ENCODE data around the gene BTBD9. TPM values are rescaled to one million over a fixed set of nuclear protein-coding genes. Genes with fewer than 3 reads are reported as not detected.

Gene BTBD9
- polyA plus RNA-seq, 2 of the 4 experiments (the other 2 are of a cell fraction): 2.3 to 4.6 TPM

DNA sequence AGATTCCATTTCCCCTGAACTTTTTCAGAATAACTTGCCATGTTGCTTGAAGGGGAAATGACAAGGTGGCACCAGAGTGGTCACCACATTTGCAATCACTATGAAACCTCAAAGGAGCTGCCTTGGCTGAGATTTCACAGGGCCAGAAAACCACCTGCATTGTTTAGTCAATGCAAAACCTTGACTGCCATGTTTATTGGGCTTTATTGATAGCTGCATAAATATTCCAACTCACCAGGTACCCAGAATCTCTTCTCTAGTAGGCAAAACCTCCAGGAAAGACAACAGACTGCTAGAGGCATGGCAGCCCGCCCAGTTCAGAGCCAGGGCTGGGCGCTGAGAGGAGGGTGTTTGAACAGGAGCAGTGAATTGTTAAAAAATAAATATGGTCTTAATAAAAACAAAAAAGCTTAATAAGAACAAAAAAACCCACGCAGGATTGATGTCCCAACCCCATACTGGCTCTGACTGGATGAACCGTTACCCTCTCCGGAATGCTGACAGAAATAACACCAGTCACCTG lies 444.6 kb downstream of the BTBD9 start:
- Histone ChIP-seq H3K9me3 (no peaks in the 10 kb centered on the region), H3K4me1 (no peaks in the 10 kb centered on the region), H3K4me2 (no peak overlapping the region), H3K27ac (no peak overlapping the region), H3K4me3 (no peak overlapping the region)
- POLR2A ChIA-PET: no interaction called here
- no peak for ATAC-seq
- DNase-seq (ENCODE audit: low read depth in 1 of 2, low spot score in 1 of 2): no peak
- WGBS (ENCODE audit: missing lambda C conversion rate): 75% methylated on average over 5 of the region's 5 CpGs
- FAIRE-seq: no peak
- CTCF ChIA-PET: no interaction called here
- TF ChIP-seq MAZ (IDR thresholded peaks at IDR 0.05; ENCODE audit: borderline replicate concordance, low read depth, low read length) (no peak), RAD21 (conservative IDR thresholded peaks at IDR 0.05 in 1 of 2, IDR thresholded peaks at IDR 0.05 in 1 of 2) (no peak), EHF (CRISPR knock-in tag; IDR thresholded peaks at IDR 0.05) (no peak), CEBPB (IDR thresholded peaks at IDR 0.05) (no peak), TP53 (CRISPR knock-in tag; IDR thresholded peaks at IDR 0.05) (no peak), NFE2L2 (conservative IDR thresholded peaks at IDR 0.05; ENCODE audit: low read length) (no peak), RFX5 (IDR thresholded peaks at IDR 0.05) (no peak), PHF8 (IDR thresholded peaks at IDR 0.05; ENCODE audit: borderline replicate concordance, low read depth) (no peak), SMC3 (IDR thresholded peaks at IDR 0.05) (no peak), CHD2 (IDR thresholded peaks at IDR 0.05; ENCODE audit: low read length, partially characterized antibody) (no peak), HOXB13 (CRISPR knock-in tag; IDR thresholded peaks at IDR 0.05; ENCODE audit: low read depth) (no peak), NR3C1 (IDR thresholded peaks at IDR 0.05) (no peak)
- TF ChIP-seq, protein P1, sequence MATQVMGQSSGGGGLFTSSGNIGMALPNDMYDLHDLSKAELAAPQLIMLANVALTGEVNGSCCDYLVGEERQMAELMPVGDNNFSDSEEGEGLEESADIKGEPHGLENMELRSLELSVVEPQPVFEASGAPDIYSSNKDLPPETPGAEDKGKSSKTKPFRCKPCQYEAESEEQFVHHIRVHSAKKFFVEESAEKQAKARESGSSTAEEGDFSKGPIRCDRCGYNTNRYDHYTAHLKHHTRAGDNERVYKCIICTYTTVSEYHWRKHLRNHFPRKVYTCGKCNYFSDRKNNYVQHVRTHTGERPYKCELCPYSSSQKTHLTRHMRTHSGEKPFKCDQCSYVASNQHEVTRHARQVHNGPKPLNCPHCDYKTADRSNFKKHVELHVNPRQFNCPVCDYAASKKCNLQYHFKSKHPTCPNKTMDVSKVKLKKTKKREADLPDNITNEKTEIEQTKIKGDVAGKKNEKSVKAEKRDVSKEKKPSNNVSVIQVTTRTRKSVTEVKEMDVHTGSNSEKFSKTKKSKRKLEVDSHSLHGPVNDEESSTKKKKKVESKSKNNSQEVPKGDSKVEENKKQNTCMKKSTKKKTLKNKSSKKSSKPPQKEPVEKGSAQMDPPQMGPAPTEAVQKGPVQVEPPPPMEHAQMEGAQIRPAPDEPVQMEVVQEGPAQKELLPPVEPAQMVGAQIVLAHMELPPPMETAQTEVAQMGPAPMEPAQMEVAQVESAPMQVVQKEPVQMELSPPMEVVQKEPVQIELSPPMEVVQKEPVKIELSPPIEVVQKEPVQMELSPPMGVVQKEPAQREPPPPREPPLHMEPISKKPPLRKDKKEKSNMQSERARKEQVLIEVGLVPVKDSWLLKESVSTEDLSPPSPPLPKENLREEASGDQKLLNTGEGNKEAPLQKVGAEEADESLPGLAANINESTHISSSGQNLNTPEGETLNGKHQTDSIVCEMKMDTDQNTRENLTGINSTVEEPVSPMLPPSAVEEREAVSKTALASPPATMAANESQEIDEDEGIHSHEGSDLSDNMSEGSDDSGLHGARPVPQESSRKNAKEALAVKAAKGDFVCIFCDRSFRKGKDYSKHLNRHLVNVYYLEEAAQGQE (IDR thresholded peaks at IDR 0.05): no peak
- TF ChIP-seq, protein P2, sequence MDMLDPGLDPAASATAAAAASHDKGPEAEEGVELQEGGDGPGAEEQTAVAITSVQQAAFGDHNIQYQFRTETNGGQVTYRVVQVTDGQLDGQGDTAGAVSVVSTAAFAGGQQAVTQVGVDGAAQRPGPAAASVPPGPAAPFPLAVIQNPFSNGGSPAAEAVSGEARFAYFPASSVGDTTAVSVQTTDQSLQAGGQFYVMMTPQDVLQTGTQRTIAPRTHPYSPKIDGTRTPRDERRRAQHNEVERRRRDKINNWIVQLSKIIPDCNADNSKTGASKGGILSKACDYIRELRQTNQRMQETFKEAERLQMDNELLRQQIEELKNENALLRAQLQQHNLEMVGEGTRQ (IDR thresholded peaks at IDR 0.05): no peak

DNA sequence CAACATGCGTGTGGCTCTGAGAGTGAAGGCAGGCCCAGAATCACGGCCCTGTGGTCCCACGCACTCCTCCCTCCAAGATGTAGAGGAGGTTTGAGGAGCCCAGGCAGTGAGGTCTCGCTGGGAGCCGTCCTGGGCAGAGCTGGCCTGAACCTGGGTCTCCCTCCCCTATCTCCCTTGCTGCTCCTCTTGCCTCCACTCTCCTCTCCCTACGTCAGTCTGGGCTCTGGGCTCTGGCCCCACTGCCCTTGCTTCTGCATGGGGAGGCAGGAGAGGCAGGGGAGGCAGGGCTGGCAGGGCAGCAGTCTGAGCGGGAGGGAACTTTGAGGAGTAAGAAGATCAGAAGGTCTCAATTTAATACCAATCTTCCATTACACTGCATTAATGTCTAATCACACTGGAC lies 445.1 kb downstream of the BTBD9 start:
- CTCF ChIA-PET: no interaction called here
- FAIRE-seq (no peak), DNase-seq (ENCODE audit: low read depth in 1 of 2, low spot score in 1 of 2) (no peak), ATAC-seq (no peak)
- H3K4me2 ChIP-seq: no peak overlapping the region
- POLR2A ChIA-PET: no interaction called here
- H3K4me1 ChIP-seq: no peaks in the 10 kb centered on the region
- H3K9me3 ChIP-seq: no peaks in the 10 kb centered on the region
- no peak overlapping the region for H3K27ac ChIP-seq
- WGBS (ENCODE audit: missing lambda C conversion rate): 79% methylated on average over 7 of the region's 7 CpGs
- no peak overlapping the region for H3K4me3 ChIP-seq
- TF ChIP-seq, protein P3, sequence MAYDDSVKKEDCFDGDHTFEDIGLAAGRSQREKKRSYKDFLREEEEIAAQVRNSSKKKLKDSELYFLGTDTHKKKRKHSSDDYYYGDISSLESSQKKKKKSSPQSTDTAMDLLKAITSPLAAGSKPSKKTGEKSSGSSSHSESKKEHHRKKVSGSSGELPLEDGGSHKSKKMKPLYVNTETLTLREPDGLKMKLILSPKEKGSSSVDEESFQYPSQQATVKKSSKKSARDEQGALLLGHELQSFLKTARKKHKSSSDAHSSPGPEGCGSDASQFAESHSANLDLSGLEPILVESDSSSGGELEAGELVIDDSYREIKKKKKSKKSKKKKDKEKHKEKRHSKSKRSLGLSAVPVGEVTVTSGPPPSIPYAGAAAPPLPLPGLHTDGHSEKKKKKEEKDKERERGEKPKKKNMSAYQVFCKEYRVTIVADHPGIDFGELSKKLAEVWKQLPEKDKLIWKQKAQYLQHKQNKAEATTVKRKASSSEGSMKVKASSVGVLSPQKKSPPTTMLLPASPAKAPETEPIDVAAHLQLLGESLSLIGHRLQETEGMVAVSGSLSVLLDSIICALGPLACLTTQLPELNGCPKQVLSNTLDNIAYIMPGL (CRISPR knock-in tag; IDR thresholded peaks at IDR 0.05; ENCODE audit: borderline replicate concordance): no peak
- TF ChIP-seq RNF2 (IDR thresholded peaks at IDR 0.05; ENCODE audit: borderline replicate concordance, low read depth) (no peak), ZFP36 (IDR thresholded peaks at IDR 0.05; ENCODE audit: borderline replicate concordance, partially characterized antibody) (no peak), KDM5A (IDR thresholded peaks at IDR 0.05) (no peak), EHMT2 (IDR thresholded peaks at IDR 0.05; ENCODE audit: low read depth) (no peak), CHD2 (IDR thresholded peaks at IDR 0.05; ENCODE audit: low read length, partially characterized antibody) (no peak), ZC3H11A (IDR thresholded peaks at IDR 0.05) (no peak), RFX5 (IDR thresholded peaks at IDR 0.05) (no peak), TFCP2L1 (CRISPR knock-in tag; IDR thresholded peaks at IDR 0.05) (no peak), BHLHE40 (IDR thresholded peaks at IDR 0.05; ENCODE audit: low read depth, low read length) (no peak), ZSCAN20 (CRISPR knock-in tag; IDR thresholded peaks at IDR 0.05) (no peak), POLR2A (IDR thresholded peaks at IDR 0.05; ENCODE audit: low read length) (no peak), HEYL (CRISPR knock-in tag; IDR thresholded peaks at IDR 0.05) (no peak), SMC3 (IDR thresholded peaks at IDR 0.05) (no peak)
- TF ChIP-seq, protein P4, sequence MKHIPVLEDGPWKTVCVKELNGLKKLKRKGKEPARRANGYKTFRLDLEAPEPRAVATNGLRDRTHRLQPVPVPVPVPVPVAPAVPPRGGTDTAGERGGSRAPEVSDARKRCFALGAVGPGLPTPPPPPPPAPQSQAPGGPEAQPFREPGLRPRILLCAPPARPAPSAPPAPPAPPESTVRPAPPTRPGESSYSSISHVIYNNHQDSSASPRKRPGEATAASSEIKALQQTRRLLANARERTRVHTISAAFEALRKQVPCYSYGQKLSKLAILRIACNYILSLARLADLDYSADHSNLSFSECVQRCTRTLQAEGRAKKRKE (CRISPR knock-in tag; IDR thresholded peaks at IDR 0.05; ENCODE audit: low read depth): no peak
- TF ChIP-seq, protein P5, sequence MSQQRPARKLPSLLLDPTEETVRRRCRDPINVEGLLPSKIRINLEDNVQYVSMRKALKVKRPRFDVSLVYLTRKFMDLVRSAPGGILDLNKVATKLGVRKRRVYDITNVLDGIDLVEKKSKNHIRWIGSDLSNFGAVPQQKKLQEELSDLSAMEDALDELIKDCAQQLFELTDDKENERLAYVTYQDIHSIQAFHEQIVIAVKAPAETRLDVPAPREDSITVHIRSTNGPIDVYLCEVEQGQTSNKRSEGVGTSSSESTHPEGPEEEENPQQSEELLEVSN (IDR thresholded peaks at IDR 0.05; ENCODE audit: borderline replicate concordance, low read depth): no peak
- TF ChIP-seq, protein P6, sequence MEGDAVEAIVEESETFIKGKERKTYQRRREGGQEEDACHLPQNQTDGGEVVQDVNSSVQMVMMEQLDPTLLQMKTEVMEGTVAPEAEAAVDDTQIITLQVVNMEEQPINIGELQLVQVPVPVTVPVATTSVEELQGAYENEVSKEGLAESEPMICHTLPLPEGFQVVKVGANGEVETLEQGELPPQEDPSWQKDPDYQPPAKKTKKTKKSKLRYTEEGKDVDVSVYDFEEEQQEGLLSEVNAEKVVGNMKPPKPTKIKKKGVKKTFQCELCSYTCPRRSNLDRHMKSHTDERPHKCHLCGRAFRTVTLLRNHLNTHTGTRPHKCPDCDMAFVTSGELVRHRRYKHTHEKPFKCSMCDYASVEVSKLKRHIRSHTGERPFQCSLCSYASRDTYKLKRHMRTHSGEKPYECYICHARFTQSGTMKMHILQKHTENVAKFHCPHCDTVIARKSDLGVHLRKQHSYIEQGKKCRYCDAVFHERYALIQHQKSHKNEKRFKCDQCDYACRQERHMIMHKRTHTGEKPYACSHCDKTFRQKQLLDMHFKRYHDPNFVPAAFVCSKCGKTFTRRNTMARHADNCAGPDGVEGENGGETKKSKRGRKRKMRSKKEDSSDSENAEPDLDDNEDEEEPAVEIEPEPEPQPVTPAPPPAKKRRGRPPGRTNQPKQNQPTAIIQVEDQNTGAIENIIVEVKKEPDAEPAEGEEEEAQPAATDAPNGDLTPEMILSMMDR (IDR thresholded peaks at IDR 0.05): no peak

Measured in A549 (cell line).